Measurements from ENCODE around the gene NGEF. TPM values are rescaled to one million over a fixed set of nuclear protein-coding genes. Genes with fewer than 3 reads are reported as not detected.
A peak's percentile ranks its signal among the peaks of the same experiment; 100 is the strongest.

NGEF gene
- total and polyA plus RNA-seq, 10 of the 15 experiments (the other 5 are each of a cell fraction or from before 2014, with no cell fraction given): 0.12 TPM; not detected in 9

GRCh38 chr2:233036162-233036838, 23.2 kb upstream of the NGEF start (continued):
- no peak for TF ChIP-seq BCL3 (IDR thresholded peaks at IDR 0.05; ENCODE audit: borderline replicate concordance, insufficient read depth, low read depth, low read length, poor library complexity, severe bottlenecking)
- no peak for TF ChIP-seq RELB (IDR thresholded peaks at IDR 0.05; ENCODE audit: low read depth)
- no peak for TF ChIP-seq ZNF622 (IDR thresholded peaks at IDR 0.05)

- Histone ChIP-seq H4K20me1 (ENCODE audit: control insufficient read depth, insufficient read depth) (no peaks in the 10 kb centered on the region), H2AFZ (ENCODE audit: control insufficient read depth, low read depth, low read length) (no peak overlapping the region), H3K79me2 (ENCODE audit: control insufficient read depth, insufficient read depth, low read length) (no peaks in the 10 kb centered on the region), H3K4me2 (ENCODE audit: control insufficient read depth, insufficient read depth) (no peak overlapping the region), H3K36me3 (ENCODE audit: control insufficient read depth in 2 of 2, insufficient read depth in 2 of 2, low read length in 1 of 2) (no peaks in the 10 kb centered on the region), H3K27me3 (replicated peaks in 1 of 2; ENCODE audit: control insufficient read depth in 2 of 2, insufficient read depth in 2 of 2, low read length in 1 of 2) (no peaks in the 10 kb centered on the region; a peak in 1 of 4 replicates), H3K9ac (ENCODE audit: control insufficient read depth, insufficient read depth, low read length) (no peak overlapping the region), H3K9me3 (replicated peaks; ENCODE audit: control insufficient read depth, insufficient read depth, low read length) (peaks cover 1% of the 10 kb centered on the region; the same call in 1 of the 3 replicates), H3K4me3 (no peak overlapping the region), H3K4me1 (ENCODE audit: control insufficient read depth, insufficient read depth, low read length) (no peaks in the 10 kb centered on the region), H3K27ac (ENCODE audit: control insufficient read depth, insufficient read depth) (no peak overlapping the region)
- in situ Hi-C loops (cut with MboI): no loop called here
- WGBS (ENCODE audit: insufficient coverage, insufficient replicate concordance, low lambda C conversion rate, missing lambda C conversion rate): 69% methylated on average over 23 of the region's 23 CpGs
- no peak for DNase-seq (ENCODE audit: low read depth, low spot score)
- no TSS peak for BruUV-seq (replicated peaks)
- CTCF ChIA-PET: no interaction called here
- TF ChIP-seq ATF2 (IDR thresholded peaks at IDR 0.05; ENCODE audit: low read length) (no peak), HDGF (IDR thresholded peaks at IDR 0.05) (0 out of 2 replicates have a peak, but pooled peaks have one; percentile 38), ZNF687 (IDR thresholded peaks at IDR 0.05) (no peak), ELK1 (IDR thresholded peaks at IDR 0.05; ENCODE audit: low read depth, low read length) (no peak), ETV6 (conservative IDR thresholded peaks at IDR 0.05 in 1 of 2, IDR thresholded peaks at IDR 0.05 in 1 of 2; ENCODE audit: borderline replicate concordance in 1 of 2, low read depth in 1 of 2) (no peak)
- no peak for FAIRE-seq
- intact Hi-C loops (cut with micrococcal nuclease; ENCODE audit: unreplicated experiment): no loop called here
- RAD21 ChIA-PET (ENCODE audit: unreplicated experiment): no interaction called here
- SMC1A ChIA-PET (ENCODE audit: uncharacterized antibody, unreplicated experiment): no interaction called here
- POLR2A ChIA-PET: no interaction called here
- no peak for ATAC-seq
Observed at GRCh38 chr2:233035426-233036161, 22.5 kb upstream of the NGEF start.
